Measurements from ENCODE around the gene ANKRD22. TPM values are rescaled to one million over a fixed set of nuclear protein-coding genes. Genes with fewer than 3 reads are reported as not detected.

Gene ANKRD22
- total RNA-seq, 1 donor from 2014 or later: 2.9 TPM

DNA sequence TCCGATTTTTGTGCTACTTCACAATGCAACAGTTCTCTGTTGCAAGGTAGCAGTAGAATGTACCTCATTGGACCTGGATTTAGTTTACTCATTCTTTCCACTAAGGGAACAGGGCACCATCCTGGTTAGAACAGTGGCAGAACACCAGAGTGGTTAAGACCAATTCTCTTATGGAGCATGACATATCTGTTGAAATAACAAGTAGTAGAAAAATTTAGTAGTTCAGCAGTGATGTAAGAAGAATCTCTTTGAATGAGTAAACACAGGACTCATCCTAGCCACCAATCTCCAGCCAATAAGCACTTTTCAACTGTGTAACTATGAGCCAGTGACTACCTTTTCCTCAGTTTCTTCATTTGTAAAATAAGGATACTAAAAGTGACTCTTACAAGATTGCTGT is 2.4 kb downstream of the ANKRD22 start:
- no peak overlapping the region for H3K27ac Mint-ChIP-seq
- peak overlapping the region; percentile 3 for H3K4me3 Mint-ChIP-seq
- H3K27me3 Mint-ChIP-seq: no peaks in the 10 kb centered on the region
- TF ChIP-seq, protein P1, sequence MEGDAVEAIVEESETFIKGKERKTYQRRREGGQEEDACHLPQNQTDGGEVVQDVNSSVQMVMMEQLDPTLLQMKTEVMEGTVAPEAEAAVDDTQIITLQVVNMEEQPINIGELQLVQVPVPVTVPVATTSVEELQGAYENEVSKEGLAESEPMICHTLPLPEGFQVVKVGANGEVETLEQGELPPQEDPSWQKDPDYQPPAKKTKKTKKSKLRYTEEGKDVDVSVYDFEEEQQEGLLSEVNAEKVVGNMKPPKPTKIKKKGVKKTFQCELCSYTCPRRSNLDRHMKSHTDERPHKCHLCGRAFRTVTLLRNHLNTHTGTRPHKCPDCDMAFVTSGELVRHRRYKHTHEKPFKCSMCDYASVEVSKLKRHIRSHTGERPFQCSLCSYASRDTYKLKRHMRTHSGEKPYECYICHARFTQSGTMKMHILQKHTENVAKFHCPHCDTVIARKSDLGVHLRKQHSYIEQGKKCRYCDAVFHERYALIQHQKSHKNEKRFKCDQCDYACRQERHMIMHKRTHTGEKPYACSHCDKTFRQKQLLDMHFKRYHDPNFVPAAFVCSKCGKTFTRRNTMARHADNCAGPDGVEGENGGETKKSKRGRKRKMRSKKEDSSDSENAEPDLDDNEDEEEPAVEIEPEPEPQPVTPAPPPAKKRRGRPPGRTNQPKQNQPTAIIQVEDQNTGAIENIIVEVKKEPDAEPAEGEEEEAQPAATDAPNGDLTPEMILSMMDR (conservative IDR thresholded peaks at IDR 0.05): no peak
- H3K4me1 Mint-ChIP-seq (ENCODE audit: unreplicated experiment): peaks cover 17% of the 10 kb centered on the region
- H3K9me3 Mint-ChIP-seq: no peaks in the 10 kb centered on the region
- no peaks in the 10 kb centered on the region for H3K36me3 Mint-ChIP-seq
- DNase-seq (ENCODE audit: extremely low spot score, unreplicated experiment): no peak

- Mint-ChIP-seq H3K36me3 (no peaks in the 10 kb centered on the region), H3K9me3 (no peaks in the 10 kb centered on the region), H3K27ac (peak overlapping the region; percentile 30), H3K4me1 (ENCODE audit: unreplicated experiment) (peaks cover 13% of the 10 kb centered on the region), H3K27me3 (no peaks in the 10 kb centered on the region), H3K4me3 (no peak overlapping the region)
- no peak for DNase-seq (ENCODE audit: extremely low spot score, unreplicated experiment)
- TF ChIP-seq, protein P1 (conservative IDR thresholded peaks at IDR 0.05): no peak
Measured at GRCh38 chr10:88848499-88848898, 3.1 kb downstream of the ANKRD22 start.

DNA sequence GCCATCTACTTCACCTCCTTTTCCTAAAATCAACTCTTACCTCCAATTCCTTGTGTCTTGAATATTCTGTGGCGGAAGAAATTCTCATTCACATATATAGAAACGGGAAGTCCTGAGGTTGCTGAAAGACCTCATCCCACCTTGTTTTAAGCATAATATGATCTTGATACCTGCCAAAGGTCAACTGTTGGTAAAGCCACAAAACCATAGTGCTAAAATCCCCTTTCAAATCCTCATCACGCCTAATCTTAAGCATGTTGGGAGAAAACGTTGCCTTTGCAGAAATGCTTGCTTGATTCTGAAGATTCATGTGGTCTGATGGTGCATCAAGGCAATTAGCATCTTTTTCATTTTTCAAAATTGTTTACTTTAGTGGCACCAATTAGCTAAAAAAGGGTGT is 8.5 kb downstream of the ANKRD22 start:
- DNase-seq (ENCODE audit: extremely low spot score, unreplicated experiment): no peak
- Mint-ChIP-seq H3K27ac (no peak overlapping the region), H3K4me3 (no peak overlapping the region), H3K9me3 (no peaks in the 10 kb centered on the region), H3K27me3 (no peaks in the 10 kb centered on the region), H3K36me3 (no peaks in the 10 kb centered on the region), H3K4me1 (ENCODE audit: unreplicated experiment) (peaks cover under 1% of the 10 kb centered on the region)
- TF ChIP-seq, protein P1 (conservative IDR thresholded peaks at IDR 0.05): no peak

DNA sequence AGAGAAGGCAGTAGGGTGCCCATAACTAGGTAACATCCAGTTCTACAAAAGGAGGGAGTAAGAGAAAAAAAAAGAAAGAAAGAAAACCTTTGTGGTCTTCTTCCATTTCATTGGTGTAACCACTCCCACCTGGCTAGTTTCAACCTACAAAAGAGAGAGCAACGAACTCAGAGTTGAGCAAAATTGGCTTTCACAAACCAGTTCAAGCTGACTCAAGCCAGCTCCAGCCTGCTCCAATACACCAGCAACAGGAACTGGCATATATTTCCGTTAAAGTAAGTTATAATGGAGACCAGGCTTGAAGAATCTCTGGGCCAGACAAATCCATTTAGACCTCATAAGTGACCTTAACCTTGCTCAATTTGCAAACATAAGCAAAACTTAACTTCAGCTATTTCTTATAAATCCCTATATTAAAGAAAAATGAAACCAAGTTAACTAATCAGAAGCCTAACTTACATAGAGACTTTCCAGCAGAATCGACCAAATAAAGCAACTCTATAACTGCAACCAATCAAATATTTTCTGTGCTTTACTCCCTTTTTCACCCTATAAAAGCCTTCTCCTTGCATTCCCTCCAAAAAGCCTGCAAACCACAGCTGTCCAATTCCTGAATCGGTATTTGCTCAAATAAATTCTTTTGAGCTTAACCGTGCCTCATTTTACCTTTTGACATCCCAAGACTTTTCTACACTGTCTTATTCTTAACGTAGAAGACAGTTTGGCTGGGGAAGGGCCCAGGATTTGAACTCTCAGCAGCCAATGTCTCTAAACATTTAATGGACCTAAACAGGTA is 10.1 kb downstream of the ANKRD22 start:
- Mint-ChIP-seq H3K27ac (no peak overlapping the region), H3K27me3 (no peaks in the 10 kb centered on the region), H3K4me3 (no peak overlapping the region), H3K36me3 (no peaks in the 10 kb centered on the region), H3K9me3 (no peaks in the 10 kb centered on the region), H3K4me1 (ENCODE audit: unreplicated experiment) (no peaks in the 10 kb centered on the region)
- DNase-seq (ENCODE audit: extremely low spot score, unreplicated experiment): no peak
- TF ChIP-seq, protein P1 (conservative IDR thresholded peaks at IDR 0.05): no peak

- TF ChIP-seq, protein P1 (conservative IDR thresholded peaks at IDR 0.05): no peak
- H3K4me1 Mint-ChIP-seq (ENCODE audit: unreplicated experiment): no peaks in the 10 kb centered on the region
- H3K9me3 Mint-ChIP-seq: no peaks in the 10 kb centered on the region
- no peak for DNase-seq (ENCODE audit: extremely low spot score, unreplicated experiment)
- no peak overlapping the region for H3K4me3 Mint-ChIP-seq
- H3K36me3 Mint-ChIP-seq: no peaks in the 10 kb centered on the region
- no peak overlapping the region for H3K27ac Mint-ChIP-seq
- no peaks in the 10 kb centered on the region for H3K27me3 Mint-ChIP-seq
Measured at GRCh38 chr10:88840881-88841280, 10.8 kb downstream of the ANKRD22 start.

Data from type B pancreatic cell (in vitro differentiated cells).